Heart left ventricle (tissue), 13 donors: ENCODE data around the gene TPR.

ENCODE experiments used
- CTCF ChIP-seq, 12 donors: fragments of 200-600 bp; sonication (generic) in 4 of 12; IDR thresholded peaks; one replicate each; pipeline versions ENCODE4 v1.5.0 to v1.8.0; 2018 to 2022; ENCODE audit warnings: antibody characterized with exemption in 12 of 12, mild to moderate bottlenecking in 5 of 12
- POLR2A ChIP-seq, 2 donors: fragments of 450-650 bp; IDR thresholded peaks; one replicate each; pipeline ENCODE4 v1.6.1; 2017; ENCODE audit warnings: antibody characterized with exemption in 2 of 2, mild to moderate bottlenecking in 2 of 2, moderate library complexity in 2 of 2
- donor health status: ischemic (EF 13 %, LVEDD 7.1; RV severe dilation, severe dysfunction).
- donor health status: DM: no; HTN: yes; CAD: no.
- donor health status: DM: no; HTN: no; CAD: no.
- donor health status: ischemic (EF 25% LVEDD 6.9; RV normal size, moderate dysfunction).
- donor health status: ischemic (EF 25% LVEDD 5.7; RV mildly dilated, moderate dysfunction).
- donor health status: ischemic (EF 35%, LVEDD 5.7; RV mildly dilated, moderate dysfunction).
- donor health status: nonischemic (EF 11% LVEDD 7.7; RV severe dilation, severe dysfunction).
- donor health status: DM: yes; HTN: yes; CAD: no.
- donor health status: PGD.
- donor health status: ischemic (EF 29% LVEDD 5.4; RV normal size, mild dysfunction).
- donor health status: nonischemic (EF 23%, LVEDD 6.1; RV moderate dilation, normal function).

DNA sequence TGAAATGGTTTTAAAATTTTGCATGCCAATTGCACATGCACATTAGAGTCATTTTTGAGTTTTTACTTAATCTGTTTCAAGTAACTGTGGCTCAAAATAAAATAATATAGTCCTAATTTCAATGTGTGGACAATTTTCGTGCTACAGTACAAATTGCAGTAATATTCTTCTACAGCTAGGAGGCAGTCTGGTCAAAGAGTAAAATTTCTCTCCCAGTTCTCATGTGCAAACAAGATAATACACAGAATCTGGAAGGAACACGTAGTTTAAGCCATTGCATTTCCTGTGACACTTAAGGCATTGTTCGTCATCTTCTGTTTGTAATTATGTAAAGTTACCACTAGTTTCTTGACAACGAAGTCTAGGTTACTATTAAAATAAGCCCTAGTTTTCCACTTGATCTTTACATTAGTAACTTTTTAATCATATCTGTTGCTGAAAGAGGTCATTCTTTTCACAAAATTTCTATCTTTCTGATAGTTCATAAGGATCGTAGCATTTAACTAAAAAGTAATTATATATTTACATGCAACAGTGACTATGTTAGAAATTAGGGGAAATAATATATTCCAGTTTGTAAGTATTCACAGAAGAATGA, 29.5 kb upstream of the TPR start:
- no peak for TF ChIP-seq POLR2A (IDR thresholded peaks at IDR 0.05)
- peak; percentile 45 to 76 (median 63) for TF ChIP-seq CTCF (IDR thresholded peaks at IDR 0.05)
